ENCODE data around the gene ZDHHC14.

DNA sequence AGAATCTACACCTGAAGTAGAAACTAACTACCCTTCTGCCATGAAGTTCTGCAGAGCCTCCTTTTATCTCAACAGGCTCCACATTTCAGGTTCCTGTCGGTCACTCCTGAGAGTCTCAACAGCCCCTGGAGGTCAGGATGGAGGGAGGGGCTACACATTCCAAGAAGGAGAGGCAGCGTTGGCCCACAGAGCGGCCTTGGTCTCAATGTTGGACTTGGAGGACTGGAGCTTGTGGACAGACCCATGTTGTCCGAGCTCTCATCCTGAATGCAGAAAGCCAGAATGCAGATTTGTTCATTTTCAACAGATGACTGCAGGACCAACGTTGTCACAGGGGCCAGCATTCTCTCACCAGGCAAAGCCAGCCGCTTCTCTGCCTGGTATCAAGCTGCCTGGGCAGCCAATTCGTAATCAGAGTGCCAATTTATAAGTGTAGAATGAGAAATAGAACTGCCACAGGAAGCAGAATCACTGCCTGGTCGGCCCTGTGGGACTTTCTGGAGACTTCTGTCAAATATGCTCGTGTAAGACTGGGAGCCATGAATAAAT, 229.5 kb downstream of the ZDHHC14 start:
- TF ChIP-seq CTCF (IDR thresholded peaks at IDR 0.05) (no peak), POLR2A (IDR thresholded peaks at IDR 0.05) (no peak)

Data from Peyer's patch (tissue), 4 donors.